HG03159 (cell line): Measurements from ENCODE around the gene RNF212B.
A peak's percentile ranks its signal among the peaks of the same experiment; 100 is the strongest.
"Not testable (repeated sequence)": the region's sequence is repeated elsewhere in the genome, so short reads cannot be mapped to it uniquely, and the experiment has no call there.

Source experiments
- ATAC-seq: cut with Tn5 transposase; IDR thresholded peaks from one replicate; pipeline ENCODE4 v1.9.1; 2021; ENCODE audit warnings: mild to moderate bottlenecking, moderate library complexity; ENCODE audit not compliant: unreplicated experiment

RNF212B gene, protein sequence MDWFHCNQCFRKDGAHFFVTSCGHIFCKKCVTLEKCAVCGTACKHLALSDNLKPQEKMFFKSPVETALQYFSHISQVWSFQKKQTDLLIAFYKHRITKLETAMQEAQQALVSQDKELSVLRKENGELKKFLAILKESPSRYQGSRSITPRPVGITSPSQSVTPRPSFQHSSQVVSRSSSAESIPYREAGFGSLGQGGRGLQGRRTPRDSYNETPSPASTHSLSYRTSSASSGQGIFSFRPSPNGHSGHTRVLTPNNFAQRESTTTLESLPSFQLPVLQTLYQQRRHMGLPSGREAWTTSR

DNA sequence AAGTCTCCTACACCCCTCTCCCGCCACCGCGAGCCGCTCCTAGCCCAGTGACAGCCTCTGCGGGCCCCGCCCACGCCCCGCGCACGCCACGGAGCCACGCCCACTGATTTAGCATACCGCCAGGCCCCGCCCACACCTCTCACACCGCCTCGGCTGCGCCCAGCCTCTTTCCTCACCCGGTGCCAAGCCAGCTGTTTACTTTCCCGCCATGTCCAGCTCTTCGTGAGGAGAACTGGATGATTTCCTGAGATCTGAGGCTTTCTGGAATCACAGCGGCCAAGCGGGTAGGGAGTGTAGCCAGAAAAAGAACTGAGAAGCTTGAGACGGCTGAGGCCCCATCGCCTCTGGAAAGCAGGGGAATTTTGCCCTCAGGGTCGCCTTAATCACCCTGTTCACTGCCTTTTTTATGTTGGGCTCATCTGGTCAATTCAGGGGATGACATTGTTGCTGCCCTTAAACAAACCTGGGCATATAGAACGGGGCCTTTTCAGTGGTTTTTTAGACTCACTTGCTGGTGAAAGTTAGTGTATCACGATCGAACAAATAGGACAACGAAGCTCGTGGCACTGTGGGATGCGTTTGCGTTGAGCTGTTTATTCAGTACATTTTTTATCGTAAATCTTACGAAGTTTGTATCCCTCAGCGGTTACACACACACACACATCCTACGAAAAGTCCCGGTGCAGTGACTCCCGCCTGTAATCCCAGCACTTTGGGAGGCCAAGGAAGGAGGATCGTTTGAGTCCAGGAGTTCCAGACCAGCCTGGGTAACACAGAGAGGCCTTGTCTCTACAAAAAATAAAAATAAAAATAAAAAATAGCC is at the start of gene RNF212B:
RNF212B (plus strand) TSS at position 165 of the 823 bp plus-strand sequence. CDS start 2,410 bp downstream, outside the sequence.
- ATAC-seq, result peak; percentile 83

DNA sequence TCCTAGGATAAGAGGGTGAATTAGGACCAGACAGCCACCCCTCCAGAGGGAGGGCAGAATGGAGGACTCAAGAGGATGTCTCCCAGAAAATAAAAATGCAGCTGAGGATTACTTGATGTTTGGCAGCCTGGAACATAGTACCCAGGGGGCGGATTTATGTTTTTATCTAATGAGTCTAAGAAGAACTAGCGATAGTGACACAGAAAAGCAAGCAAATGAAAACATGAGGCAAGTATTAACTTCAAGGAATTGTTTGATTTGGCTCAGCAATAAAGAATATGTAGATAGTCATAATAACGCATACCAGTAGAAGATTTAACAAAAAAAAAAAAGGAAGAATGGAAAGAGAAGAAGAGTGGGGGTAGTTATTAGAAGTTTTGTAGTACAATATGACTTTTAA is 44.3 kb upstream of the RNF212B start:
- no peak for ATAC-seq

DNA sequence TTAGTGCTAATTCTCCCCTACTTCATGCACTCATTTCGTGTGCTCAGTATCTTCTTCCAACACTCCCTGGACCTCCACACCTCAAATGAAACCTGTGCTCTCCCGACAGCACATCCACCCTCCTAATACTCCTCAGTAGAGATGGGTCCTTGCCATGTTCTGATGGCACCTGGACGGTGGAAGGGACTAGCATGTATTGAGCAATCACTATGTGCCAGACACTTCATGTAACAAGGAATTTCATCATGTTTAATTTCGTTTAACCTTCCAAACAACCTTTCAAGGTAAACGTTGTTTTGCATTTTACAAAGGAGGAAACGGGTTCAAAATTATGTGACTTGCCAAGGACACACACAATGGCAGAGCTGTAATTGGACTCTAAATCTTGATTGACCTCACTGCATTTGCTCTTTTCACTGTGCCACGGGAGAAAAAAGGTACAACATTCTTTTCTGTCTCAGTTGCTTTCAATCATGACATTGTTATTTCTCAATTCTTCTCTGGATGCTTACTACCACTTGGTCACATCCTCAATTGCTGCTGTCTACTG is 42.1 kb upstream of the RNF212B start:
- no peak for ATAC-seq

DNA sequence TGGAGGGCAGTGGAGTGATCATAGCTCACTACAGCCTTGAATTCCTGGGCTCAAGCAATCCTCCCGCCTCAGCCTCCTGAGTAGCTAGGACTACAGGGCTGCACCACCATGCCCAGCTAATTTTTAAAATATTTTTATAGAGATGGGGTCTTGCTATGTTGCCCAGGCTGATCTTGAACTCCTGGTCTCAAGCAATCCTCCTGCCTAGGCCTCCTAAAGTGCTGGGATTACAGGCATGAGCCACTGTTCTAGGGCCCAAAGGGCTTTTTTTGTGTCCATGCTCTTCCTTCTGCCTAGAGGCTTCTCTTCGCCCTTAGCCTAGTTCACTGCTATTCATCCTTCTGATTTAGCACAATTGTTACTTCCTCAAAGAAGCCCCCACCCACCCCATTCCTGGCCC is 41.2 kb upstream of the RNF212B start:
- ATAC-seq, result not testable (repeated sequence)

DNA sequence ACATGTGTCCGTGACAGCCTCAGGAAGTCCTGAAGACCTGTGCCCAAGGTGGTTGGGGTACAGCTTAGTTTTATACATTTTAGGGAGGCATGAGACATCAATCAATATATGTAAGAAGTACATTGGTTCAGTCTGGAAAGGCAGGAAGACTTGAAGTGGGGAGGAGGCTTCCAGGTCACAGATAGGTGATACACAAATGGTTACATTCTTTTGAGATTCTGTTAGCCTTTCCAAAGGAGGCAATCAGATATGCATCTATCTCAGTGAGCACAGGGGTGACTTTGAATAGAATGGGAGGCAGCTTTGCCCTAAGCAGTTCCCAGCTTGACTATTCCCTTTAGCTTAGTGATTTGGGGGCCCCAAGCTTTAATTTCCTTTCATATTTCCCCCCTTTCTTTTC is 38.6 kb upstream of the RNF212B start:
- ATAC-seq, result not testable (repeated sequence)

DNA sequence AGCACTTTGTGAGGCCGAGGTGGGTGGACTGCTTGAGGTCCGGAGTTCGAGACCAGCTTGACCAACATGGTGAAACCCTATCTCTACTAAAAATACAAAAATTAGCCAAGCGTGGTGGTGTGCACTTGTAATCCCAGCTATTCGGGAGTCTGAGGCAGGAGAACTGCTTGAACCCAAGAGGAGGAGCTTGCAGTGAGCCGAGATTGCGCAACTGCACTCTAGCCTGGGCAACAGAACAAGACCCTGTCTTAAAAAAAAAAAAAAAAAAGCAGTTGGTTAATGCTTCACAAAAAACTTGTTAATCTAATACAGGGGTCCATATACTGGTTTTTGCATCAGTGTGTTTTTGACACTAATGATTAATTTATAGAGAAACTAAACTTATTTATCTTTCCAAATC is 35.7 kb upstream of the RNF212B start:
- no peak for ATAC-seq

DNA sequence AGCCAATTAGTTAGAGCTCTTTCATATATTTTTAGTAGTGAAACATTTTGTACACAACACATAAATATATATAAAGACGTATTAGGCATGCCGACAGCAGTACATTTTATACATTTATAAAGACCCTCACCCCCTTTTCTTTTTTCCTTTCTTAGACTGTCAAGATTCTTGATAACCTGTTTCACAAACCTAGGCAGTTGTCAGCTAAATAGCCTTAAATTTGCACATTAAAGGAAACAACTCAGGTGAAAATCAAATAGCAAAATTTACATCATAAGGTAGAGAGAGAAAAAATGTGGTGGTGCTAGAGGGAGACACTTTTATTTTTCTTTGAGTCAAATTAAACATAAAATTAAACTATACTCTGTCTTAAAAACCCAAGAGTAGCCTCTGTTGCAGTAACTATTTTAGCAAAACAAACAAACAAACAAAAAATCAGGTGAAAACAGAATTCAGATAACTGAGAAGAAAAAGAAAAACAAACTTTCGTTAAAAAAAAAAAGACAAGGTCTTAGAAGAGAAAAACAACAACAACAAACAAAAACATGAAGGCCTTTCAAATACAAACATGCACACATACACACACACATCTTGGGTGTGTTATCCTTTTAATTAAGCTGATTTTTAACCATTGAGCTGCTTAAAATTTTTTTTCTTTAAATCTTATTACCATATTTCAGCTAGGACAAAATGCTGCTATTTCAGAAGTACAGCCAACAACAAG is 31.2 kb upstream of the RNF212B start:
- ATAC-seq, result no peak

DNA sequence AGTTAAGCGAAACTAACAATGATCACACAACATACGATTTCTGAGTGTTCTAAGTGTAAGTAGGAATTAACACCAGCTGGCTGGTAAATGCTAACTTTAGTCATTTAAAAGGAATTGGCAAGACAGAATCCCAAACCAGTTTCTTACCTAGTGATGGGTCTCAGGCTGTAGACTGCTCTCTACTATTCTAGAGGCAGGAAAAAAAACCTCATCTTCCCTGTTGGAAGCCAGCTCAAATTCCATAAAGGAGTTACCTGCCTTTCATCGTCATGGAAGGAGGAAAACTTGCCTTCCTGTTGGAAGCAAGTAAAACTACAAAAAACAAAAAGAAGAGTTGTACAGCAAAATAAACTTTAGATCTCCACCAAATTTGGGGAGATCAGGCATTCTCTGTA is 30.6 kb upstream of the RNF212B start:
- no peak for ATAC-seq

DNA sequence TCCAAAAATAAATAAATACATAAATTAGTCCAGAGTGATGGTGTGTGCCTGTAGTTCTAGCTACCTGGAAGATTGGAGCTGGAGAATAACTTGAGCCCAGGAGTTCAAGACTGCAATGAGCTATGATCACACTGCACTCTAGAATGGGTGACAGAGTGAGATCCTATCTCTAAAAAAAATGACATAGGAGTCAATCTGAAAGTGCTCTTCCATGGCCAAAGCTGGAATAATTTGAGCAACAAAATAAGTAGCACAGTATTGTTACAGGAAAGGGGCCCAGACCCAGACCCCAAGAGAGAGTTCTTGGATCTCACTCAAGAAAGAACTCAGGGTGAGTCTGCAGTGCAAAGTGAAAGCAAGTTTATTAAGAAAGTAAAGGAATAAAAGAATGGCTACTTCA is 29.4 kb upstream of the RNF212B start:
- no peak for ATAC-seq

DNA sequence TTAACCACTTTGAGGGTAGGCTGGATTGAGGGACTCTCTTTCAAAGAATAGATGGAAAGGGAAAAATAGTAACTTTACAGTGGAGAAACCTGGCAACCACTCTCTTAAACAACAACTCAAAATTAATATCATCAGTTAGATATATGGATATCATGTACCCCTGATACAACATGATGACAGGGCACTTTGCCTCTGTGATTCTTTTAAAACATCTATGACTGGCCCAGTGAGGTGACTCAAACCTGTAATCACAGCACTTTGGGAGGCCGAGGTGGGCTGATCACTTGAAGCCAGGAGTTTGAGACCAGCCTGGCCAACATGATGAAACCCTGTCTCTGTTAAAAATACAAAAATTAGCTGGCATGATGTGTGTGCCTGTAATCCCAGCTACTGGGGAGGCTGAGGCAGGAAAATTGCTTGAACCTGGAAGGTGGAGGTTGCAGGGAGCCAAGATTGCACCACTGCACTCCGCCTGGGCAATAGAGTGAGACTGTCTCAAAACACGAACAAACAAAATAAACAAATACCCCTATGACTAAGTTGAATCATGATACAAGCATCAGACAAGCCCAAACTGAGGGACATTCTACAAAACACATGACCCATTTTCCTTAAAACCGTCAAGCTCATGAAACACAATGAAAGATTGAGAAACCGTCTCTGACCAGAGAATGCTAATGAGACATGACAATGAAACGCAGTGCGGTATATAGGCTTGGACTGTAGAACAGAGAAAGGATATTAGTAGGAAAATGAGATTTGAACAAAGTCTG is 27.9 kb upstream of the RNF212B start:
- ATAC-seq, result no peak

DNA sequence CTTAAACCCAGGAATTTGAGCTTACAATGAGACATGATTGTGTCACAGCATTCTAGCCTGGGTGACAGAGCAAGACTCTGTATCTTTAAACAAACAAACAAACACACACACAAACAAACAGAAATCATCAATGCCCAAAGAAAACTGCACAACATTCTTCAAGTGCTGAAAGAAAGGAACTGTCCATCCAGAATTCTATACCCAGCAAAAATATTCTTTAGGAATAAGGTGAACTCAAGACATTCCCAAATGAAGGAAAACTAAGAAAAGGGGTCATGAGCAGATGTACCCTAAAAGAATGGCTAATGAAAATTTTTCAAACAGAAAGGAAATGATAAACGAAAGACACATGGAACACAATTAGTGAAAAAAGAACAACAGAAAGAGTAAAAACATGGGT is 22.3 kb upstream of the RNF212B start:
- no peak for ATAC-seq

DNA sequence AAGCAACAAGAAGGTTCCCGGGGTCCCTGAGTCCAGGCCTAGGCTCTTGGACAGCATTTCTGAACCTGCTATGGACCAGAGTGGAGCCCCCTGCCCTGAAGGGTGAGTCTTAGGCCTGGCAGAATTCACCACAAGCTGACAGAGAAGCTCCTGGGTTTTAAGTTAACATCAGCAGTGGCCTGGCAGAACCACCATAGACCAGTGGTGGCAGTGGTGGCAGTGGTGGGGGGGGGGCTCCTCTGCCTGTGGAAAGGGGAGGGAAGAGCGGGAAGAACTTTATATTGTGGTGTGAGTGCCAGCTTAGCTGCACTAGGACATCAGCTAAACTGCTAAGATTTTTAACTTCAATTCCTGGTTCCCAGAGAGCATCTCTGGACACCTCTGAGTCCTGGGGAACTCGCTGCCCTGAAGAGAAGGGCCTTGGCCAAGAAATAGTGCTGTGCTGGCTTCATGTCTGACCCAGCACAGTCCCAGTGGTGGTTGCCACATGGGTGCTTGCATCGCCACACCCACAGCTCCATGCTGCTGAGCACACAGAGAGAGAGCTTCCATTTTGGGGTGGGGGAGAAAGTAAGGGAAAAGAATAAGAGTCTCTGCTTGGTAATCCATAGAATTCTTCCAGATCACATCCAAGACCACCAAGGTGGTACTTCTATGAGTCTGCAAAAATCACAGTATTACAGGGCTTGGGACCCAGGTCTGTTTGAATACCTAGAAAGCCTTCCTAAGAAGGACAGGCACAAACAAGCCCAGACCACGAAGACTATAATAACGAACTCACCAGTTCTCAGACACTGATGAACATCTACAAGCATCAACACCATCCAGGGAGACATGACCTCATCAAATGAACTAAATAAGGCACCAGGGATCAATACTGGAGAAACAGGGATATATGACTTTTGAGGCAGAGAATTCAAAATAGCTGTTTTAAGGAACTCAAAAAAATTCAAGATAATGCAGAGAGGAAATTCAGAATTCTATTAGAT is 20.4 kb upstream of the RNF212B start:
- no peak for ATAC-seq

DNA sequence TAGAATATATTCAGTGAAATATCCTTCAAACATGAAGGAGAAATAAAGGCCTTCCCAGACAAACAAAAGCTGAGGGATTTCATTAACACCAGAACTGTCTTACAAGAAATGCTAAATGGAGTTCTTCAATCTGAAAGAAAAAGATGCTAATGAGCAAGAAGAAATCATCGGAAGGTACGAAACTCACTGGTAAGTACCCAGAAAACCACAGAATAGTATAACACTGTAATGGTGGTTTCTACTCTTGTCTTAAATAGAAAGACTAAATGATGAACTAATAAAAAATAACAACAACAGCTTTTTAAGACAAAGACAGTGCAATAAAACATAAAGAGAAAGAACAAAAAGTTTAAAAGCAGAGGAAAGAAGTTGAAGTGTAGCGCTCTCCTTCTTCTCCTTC is 18.7 kb upstream of the RNF212B start:
- no peak for ATAC-seq

DNA sequence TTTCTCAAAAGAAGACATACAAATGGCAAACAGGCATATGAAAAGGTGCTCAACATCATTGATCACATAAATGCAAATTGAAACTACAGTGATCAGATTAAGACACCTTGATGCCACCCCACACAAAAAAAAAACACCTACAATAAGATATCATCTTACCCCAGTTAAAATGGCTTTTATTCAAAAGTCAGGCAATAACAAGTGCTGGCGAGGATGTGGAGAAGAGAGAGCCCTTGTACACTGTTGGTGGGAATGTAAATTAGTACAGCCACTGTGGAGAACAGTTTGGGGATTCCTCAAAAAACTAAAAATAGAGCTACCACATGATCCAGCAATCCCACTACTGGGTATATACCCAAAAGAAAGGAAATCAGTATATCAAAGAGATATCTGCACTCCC is 12.8 kb upstream of the RNF212B start:
- ATAC-seq, result not testable (repeated sequence)

DNA sequence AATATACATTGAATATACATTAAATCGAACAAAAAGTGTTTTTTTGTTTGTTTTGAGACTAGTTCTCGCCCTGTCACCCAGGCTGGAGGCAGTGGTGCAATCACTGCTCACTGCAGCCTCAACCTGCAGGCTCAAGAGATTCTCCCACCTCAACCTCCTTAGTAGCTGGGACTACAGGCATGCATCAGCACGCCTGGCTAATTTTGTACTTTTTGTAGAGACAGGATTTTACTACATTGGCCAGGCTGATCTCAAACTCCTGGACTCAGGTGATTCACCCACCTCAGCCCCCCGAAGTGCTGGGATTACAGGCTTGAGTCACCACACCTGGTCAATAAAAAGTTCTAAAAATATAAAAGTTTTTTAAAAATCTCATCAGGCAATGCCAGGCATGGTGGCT is 10.2 kb upstream of the RNF212B start:
- ATAC-seq, result no peak

DNA sequence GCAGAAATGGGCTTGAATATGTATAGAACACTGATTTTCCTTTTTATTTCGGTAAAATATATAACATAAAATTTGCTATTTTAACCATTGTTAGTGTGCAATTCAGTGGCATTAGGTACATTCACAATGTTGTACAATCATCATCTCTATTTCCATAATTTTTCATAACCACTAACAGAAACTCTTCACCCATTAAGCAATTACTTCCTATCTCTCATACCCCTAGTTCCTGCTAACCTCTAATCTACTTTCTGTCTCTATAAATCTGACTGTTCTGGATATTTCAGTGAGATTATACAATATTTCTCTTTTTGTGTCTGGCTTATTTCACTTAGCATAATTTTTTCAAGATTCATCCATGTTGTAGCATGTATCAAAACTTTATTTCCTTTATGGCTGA is 8.9 kb upstream of the RNF212B start:
- ATAC-seq, result no peak

DNA sequence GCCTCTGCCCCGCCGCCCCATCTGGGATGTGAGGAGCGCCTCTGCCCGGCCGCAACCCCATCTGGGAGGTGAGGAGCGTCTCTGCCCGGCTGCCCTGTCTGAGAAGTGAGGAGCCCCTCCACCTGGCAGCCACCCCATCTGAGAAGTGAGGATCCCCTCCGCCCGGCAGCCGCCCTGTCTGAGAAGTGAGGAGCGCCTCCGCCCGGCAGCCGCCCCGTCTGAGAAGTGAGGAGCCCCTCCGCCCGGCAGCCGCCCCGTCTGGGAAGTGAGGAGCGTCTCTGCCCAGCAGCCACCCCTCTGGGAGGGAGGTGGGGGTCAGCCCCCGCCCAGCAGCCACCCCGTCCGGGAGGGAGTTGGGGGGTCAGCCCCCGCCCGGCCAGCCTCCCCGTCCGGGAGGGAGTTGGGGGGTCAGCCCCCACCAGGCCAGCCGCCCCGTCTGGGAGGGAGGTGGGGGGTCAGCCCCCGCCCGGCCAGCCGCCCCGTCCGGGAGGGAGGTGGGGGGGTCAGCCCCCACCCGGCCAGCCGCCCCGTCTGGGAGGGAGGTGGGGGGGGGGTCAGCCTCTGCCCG is 5.4 kb upstream of the RNF212B start:
- not testable (repeated sequence) for ATAC-seq

DNA sequence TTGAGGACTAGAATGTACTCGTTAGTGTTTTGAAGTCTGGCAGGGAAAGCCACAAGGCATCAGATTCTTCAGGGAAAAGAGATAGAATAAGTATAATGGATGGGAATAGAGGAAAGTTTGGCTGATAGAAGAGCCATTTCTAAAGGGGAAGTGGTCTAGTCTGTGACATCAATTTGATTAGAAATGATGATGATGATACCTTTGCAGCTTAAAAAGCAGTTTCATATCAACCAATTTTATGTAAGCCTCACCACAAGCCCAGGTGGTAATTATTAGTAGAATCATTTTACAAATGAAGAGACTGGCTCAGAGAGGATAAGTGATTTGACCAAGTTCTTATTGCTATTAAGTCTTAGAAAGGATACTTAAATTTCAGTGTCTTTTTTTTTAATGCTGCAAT is 2.9 kb downstream of the RNF212B start:
- ATAC-seq, result no peak

DNA sequence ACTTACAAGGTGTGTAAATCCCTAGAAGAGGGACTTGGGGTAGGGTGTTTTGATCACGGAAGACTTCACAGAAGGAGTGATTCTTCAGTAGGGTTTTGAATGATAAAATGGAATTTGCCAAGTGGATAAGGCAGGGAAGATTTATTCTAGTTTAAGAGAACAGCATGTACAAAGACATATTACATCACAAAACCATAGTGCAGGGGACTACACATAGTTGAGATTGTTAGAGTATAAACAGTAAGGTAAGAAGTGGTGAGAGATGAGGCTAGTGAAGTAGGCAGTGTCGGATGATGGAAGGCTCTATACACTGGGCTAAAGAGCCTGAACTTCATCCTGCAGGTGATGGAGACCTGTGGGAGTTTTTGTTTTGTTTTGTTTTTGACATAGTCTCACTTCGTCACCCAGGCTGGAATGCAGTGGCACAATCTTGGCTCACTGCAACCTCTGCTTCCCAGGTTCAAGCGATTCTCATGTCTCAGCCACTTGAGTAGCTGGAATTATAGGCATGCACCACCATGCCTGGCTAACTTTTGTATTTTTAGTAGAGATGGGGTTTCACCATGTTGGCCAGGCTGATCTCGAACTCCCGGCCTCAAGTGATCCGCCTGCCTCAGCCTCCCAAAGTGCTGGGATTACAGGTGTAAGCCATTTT is 3.5 kb downstream of the RNF212B start:
- not testable (repeated sequence) for ATAC-seq
